Hepatocyte (in vitro differentiated cells): ENCODE data around the gene GIPC2. TPM values are rescaled to one million over a fixed set of nuclear protein-coding genes. Genes with fewer than 3 reads are reported as not detected.
"Not testable (repeated sequence)": the region's sequence is repeated elsewhere in the genome, so short reads cannot be mapped to it uniquely, and the experiment has no call there.

Experiments
- DNase-seq: peaks from one replicate; pipeline ENCODE4 v3.0.0-alpha.2; 2016; ENCODE audit warnings: low spot score
- H2AFZ ChIP-seq: fragments of 200-600 bp; sonication (generic); 2 replicates; pipeline ENCODE4 v1.6.0; 2016; ENCODE audit warnings: antibody characterized with exemption, mild to moderate bottlenecking
- H3K27ac ChIP-seq: fragments of 200-600 bp; sonication (generic); 2 replicates; pipeline ENCODE4 v1.5.1; 2016; ENCODE audit warnings: mild to moderate bottlenecking
- H3K27me3 ChIP-seq: fragments of 200-600 bp; sonication (generic); 2 replicates; pipeline ENCODE4 v1.6.1; 2016
- H3K36me3 ChIP-seq: fragments of 200-600 bp; sonication (generic); replicated peaks from 2 replicates; pipeline ENCODE4 v1.5.1; 2016; ENCODE audit warnings: low read depth; ENCODE audit not compliant: insufficient read depth
- H3K4me1 ChIP-seq: fragments of 200-600 bp; sonication (generic); 2 replicates; pipeline ENCODE4 v1.5.1; 2016; ENCODE audit warnings: mild to moderate bottlenecking, moderate library complexity; ENCODE audit not compliant: insufficient read depth
- H3K4me2 ChIP-seq: fragments of 200-600 bp; sonication (generic); 2 replicates; pipeline ENCODE4 v1.6.0; 2016
- H3K4me3 ChIP-seq: fragments of 200-600 bp; sonication (generic); 2 replicates; pipeline ENCODE4 v1.5.1; 2016; ENCODE audit warnings: mild to moderate bottlenecking
- H3K79me2 ChIP-seq: fragments of 200-600 bp; sonication (generic); 2 replicates; pipeline ENCODE4 v1.6.0; 2017; ENCODE audit warnings: mild to moderate bottlenecking
- H3K9me2 ChIP-seq: fragments of 200-600 bp; sonication (generic); replicated peaks from 2 replicates; pipeline ENCODE4 v1.6.0; 2017; ENCODE audit warnings: mild to moderate bottlenecking; ENCODE audit not compliant: insufficient read depth
- H3K9me3 ChIP-seq: fragments of 200-600 bp; sonication (generic); 2 replicates; pipeline ENCODE4 v1.5.1; 2016; ENCODE audit warnings: low read depth, mild to moderate bottlenecking
- H4K20me1 ChIP-seq: fragments of 200-600 bp; sonication (generic); 2 replicates; pipeline ENCODE4 v1.6.0; 2016; ENCODE audit warnings: mild to moderate bottlenecking; ENCODE audit not compliant: insufficient read depth, poor library complexity, severe bottlenecking
- CTCF ChIP-seq: fragments of 200-600 bp; sonication (generic); IDR thresholded peaks from 2 replicates; pipeline ENCODE4 v1.5.1; 2016; ENCODE audit warnings: antibody characterized with exemption, mild to moderate bottlenecking; ENCODE audit not compliant: poor library complexity
- EZH2 ChIP-seq: fragments of 200-600 bp; sonication (generic); IDR thresholded peaks from 2 replicates; pipeline ENCODE4 v1.6.1; 2016; ENCODE audit warnings: antibody characterized with exemption, mild to moderate bottlenecking, borderline replicate concordance
- EZH2phosphoT487 ChIP-seq: fragments of 200-600 bp; sonication (generic); IDR thresholded peaks from one replicate; pipeline ENCODE4 v1.6.1; 2018; ENCODE audit warnings: antibody characterized with exemption, mild to moderate bottlenecking, low read depth, moderate library complexity; ENCODE audit not compliant: unreplicated experiment, severe bottlenecking
- WGBS: methylation state at CpG from one replicate; pipeline ENCODE4 v1.1.6; 2016; ENCODE audit warnings: low lambda C conversion rate; ENCODE audit errors: missing lambda C conversion rate; 5-methylcytosine and 5-hydroxymethylcytosine counted together
- polyA plus RNA-seq: library from polyadenylated mRNA; unstranded; fragments of >200 nt; fragmentation: Nextera tagmentation; extraction: Ambion mirVana; gene quantifications from 2 replicates; pipeline ENCODE4 v1.2.1, GENCODE V29; 2016
- total RNA-seq: library from RNA; depleted of rRNA; stranded (reverse); fragments of >200 nt; gene quantifications from 2 replicates; pipeline ENCODE4 v1.2.3, GENCODE V29; 2014

GIPC2 gene
- total and polyA plus RNA-seq, 2 experiments from 2014 or later = 16.9 to 24.0 TPM

GRCh38 chr1:78102082-78102481 is 56.3 kb downstream of the GIPC2 start:
- Histone ChIP-seq H3K4me3 (no peak overlapping the region), H3K9me3 (no peaks in the 10 kb centered on the region), H3K27me3 (no peaks in the 10 kb centered on the region), H3K9me2 (no peaks in the 10 kb centered on the region), H2AFZ (no peak overlapping the region), H3K4me1 (no peaks in the 10 kb centered on the region), H3K27ac (peak overlapping the region; percentile 60), H4K20me1 (no peaks in the 10 kb centered on the region), H3K79me2 (no peaks in the 10 kb centered on the region), H3K36me3 (no peaks in the 10 kb centered on the region), H3K4me2 (no peak overlapping the region)
- TF ChIP-seq EZH2 (no peak), EZH2phosphoT487 (no peak), CTCF (no peak)
- 84% methylated on average over 3 of the region's 3 CpGs for WGBS
- DNase-seq = no peak

GRCh38 chr1:78102916-78103315 is 57.1 kb downstream of the GIPC2 start:
- Histone ChIP-seq H3K27me3 (no peaks in the 10 kb centered on the region), H3K27ac (no peak overlapping the region), H3K79me2 (no peaks in the 10 kb centered on the region), H3K36me3 (no peaks in the 10 kb centered on the region), H3K4me2 (no peak overlapping the region), H3K4me1 (no peaks in the 10 kb centered on the region), H4K20me1 (no peaks in the 10 kb centered on the region), H2AFZ (no peak overlapping the region), H3K4me3 (no peak overlapping the region), H3K9me2 (no peaks in the 10 kb centered on the region), H3K9me3 (no peaks in the 10 kb centered on the region)
- WGBS = 87% methylated on average over 2 of the region's 2 CpGs
- DNase-seq = no peak
- TF ChIP-seq EZH2 (no peak), CTCF (no peak), EZH2phosphoT487 (no peak)

GRCh38 chr1:78104322-78104721 is 58.6 kb downstream of the GIPC2 start:
- H3K27ac ChIP-seq = no peak overlapping the region
- H3K36me3 ChIP-seq = no peaks in the 10 kb centered on the region
- H3K27me3 ChIP-seq = no peaks in the 10 kb centered on the region
- H3K9me3 ChIP-seq = no peaks in the 10 kb centered on the region
- no peaks in the 10 kb centered on the region for H3K4me1 ChIP-seq
- TF ChIP-seq EZH2phosphoT487 = no peak
- TF ChIP-seq CTCF = no peak
- no peak for TF ChIP-seq EZH2
- H2AFZ ChIP-seq = no peak overlapping the region
- no peak overlapping the region for H3K4me2 ChIP-seq
- no peak overlapping the region for H3K4me3 ChIP-seq
- H3K9me2 ChIP-seq = no peaks in the 10 kb centered on the region
- H3K79me2 ChIP-seq = no peaks in the 10 kb centered on the region
- no peaks in the 10 kb centered on the region for H4K20me1 ChIP-seq
- no peak for DNase-seq

GRCh38 chr1:78109659-78110058 is 63.9 kb downstream of the GIPC2 start:
- not testable (repeated sequence) for H3K27ac ChIP-seq, H3K4me1 ChIP-seq, H3K27me3 ChIP-seq, H3K4me3 ChIP-seq, H3K9me2 ChIP-seq, H2AFZ ChIP-seq, H4K20me1 ChIP-seq, H3K36me3 ChIP-seq, H3K79me2 ChIP-seq, DNase-seq, H3K4me2 ChIP-seq, H3K9me3 ChIP-seq
- 82% methylated on average over 4 of the region's 4 CpGs for WGBS
